Measurements from ENCODE around the gene SLC16A12.

The SLC16A12 gene

DNA sequence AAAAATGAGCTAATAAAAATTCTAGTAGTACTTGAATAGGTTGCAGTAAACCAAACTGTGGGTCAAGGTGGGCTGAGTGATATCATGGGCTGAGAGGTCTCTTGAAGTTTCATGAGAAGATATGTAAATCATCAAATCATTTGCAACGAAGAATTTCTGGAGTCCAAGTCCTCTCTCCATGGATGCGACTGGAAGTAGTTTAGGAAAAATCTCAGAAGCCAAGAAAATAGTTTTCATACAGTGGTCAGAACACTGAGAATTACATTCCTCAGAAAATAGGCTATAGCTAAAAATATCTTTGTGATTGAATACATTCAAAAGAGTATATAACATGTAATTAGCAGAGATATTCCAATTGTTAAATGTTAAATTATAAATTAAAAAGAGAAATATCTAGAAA lies 146.6 kb downstream of the SLC16A12 start:
- no peak for DNase-seq

DNA sequence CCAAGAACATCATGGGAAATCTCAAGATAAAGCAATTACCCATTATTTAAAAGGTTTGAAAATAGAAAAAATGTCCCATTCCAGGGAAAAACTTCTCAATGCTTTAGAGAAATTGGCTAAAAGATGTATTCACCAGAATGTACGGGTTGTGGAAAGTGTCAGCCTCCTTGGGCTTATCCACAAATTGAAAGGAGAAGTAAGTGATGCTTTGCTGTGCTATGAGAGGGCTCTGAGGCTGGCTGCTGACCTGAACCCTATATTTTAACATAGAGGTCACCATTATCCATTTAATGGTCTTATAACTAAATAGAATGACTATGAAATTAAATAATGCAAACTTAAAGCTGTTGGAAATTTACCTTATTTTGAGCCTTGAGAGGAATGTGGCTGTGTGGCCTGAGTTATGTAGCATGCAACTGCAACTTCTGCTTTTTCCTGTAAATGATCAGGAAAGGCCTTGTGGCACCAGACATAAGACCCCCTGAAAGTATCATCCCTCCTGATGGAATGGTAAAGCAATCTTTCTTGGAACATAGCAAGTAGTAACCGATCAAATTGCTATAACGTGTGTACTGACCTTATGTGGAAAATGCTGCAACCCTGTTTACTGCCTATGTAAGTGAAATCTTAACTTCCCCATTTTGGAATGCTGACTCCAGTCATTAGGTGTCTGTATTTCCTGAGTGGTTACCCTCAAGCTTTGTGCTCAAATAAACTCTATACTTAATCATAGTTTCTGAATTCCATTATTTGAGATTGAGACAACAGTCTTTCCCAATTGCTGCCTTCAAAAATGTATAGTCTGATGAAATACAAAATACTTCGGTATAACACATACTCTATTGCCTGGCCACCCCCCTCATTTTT lies 150.7 kb downstream of the SLC16A12 start:
- DNase-seq = no peak

DNA sequence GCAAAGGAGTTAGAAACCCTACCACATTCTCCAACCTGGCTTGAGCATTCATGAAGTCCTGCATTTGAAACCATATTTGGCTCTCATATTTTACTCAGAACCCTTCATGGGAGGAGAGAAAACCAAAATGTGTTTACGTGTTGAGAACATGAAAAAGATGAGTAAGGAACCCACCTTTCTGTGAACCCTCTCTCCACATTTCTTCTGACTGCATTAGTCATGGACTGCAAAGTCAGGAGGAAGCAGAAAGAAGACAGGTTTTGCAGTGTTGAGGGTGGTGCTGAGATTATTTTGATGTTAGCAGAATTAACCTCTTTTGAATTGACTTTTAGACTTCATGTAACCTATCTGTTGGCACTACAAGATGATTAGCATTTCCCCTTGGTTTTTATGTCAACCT lies 152.6 kb downstream of the SLC16A12 start:
- DNase-seq = no peak

Data from NCI-H1048 (cell line).